ENCODE data around the gene DIDO1. TPM values are rescaled to one million over a fixed set of nuclear protein-coding genes. Genes with fewer than 3 reads are reported as not detected.
A peak's percentile ranks its signal among the peaks of the same experiment; 100 is the strongest.

DIDO1 gene
- total and polyA plus RNA-seq, 2 of the 4 experiments (the other 2 are of a cell fraction), result 21.8 to 28.1 TPM

DNA sequence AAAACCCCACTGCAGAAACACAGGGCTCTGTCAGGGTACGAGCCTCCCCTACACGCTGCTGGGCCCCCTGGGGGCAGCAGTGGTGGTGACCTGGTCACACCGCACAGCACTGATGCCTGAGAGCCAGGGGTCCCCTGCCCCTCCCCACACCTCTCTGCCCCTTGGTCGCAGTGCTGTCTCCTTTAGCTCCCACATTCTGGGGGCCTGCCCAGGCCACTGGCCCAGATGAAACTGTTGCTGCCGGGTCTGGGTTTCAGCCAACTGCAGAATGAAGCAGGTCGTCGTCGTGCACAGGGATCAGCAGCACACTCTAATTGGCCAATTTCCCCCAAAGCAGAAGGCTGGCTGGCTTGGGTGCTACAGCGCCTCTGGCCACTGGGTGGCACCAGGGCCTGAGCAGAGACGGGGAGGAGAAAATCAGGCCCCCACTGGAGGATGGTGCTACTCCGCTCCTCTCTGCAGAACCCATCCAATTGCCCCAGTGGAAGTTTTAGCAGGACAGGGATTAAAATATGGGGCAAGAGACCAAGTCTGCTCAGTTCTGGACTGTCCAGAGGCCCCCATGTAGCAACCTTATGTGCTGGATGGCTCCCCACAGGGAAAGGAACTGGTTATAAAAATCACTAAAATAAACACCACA, 26.1 kb downstream of the DIDO1 start:
- H2AK9ac ChIP-seq (replicated peaks; ENCODE audit: low read depth, low read length, poor library complexity), result no peak overlapping the region
- intact Hi-C loops (cut with micrococcal nuclease) (loop anchor here (1.0 to 2.0 kb wide), 4 partner anchors 25 to 109 kb away; no protein-coding TSS in a partner anchor), dilution Hi-C loops (cut with HindIII; ENCODE audit: low sequenced_read_pairs, unreplicated experiment) (no loop called here), in situ Hi-C loops (cut with MboI; ENCODE audit: low sequenced_read_pairs) (no loop called here)
- H2BK120ac ChIP-seq (ENCODE audit: low read depth, low read length), result no peak overlapping the region
- H3K9me3 ChIP-seq (ENCODE audit: control insufficient read depth, insufficient read depth, low read length), result no peaks in the 10 kb centered on the region
- H4K91ac ChIP-seq (ENCODE audit: insufficient read depth, low read depth, low read length), result no peak overlapping the region
- DNase-seq (peak; percentile 64), ATAC-seq (ENCODE audit: low read depth) (peak; percentile 90)
- H3K4ac ChIP-seq (ENCODE audit: low read depth, low read length), result no peak overlapping the region
- H3K4me1 ChIP-seq (ENCODE audit: control insufficient read depth, insufficient read depth, low read length), result peaks cover 26% of the 10 kb centered on the region
- ChIA-PET POLR2A (ENCODE audit: unreplicated experiment) (no interaction called here), CTCF (interaction anchor here (0.6 to 1.6 kb wide), 2 partner anchors 11 to 13 kb away, joined by 3 to 5 read pairs; no protein-coding TSS in a partner anchor)
- H3K56ac ChIP-seq (ENCODE audit: extremely low read depth, insufficient read depth, low read length), result no peak overlapping the region
- no peak overlapping the region for H2AK5ac ChIP-seq (ENCODE audit: low read depth, low read length)
- no peak overlapping the region for H3K14ac ChIP-seq (replicated peaks; ENCODE audit: low read depth, low read length)
- H2AFZ ChIP-seq (replicated peaks; ENCODE audit: low read length, poor library complexity), result peak overlapping the region; percentile 45
- H4K20me1 ChIP-seq (ENCODE audit: insufficient read depth, low read length), result peaks cover 38% of the 10 kb centered on the region
- no peak overlapping the region for H4K5ac ChIP-seq (ENCODE audit: low read depth, low read length)
- 0% methylated on average over 4 of the region's 11 CpGs; no CpG with 5 or more reads in 1 of the 2 experiments for WGBS, 2 experiments (ENCODE audit: extremely low coverage in 2 of 2, insufficient read length in 1 of 2)
- H3K18ac ChIP-seq (ENCODE audit: low read depth, low read length), result no peak overlapping the region
- no peak overlapping the region for H3K23ac ChIP-seq (ENCODE audit: low read depth, low read length)
- 0 out of 2 replicates have a peak overlapping the region, but pooled peaks have one; percentile 5 for H3K4me2 ChIP-seq (ENCODE audit: low read depth, low read length)
- no peak overlapping the region for H2BK15ac ChIP-seq (ENCODE audit: low read depth, low read length)
- H3K36me3 ChIP-seq (ENCODE audit: control insufficient read depth, insufficient read depth, low read length), result peaks cover 34% of the 10 kb centered on the region
- H3K27me3 ChIP-seq (ENCODE audit: control insufficient read depth, insufficient read depth, low read length), result no peaks in the 10 kb centered on the region
- peaks cover 8 to 69% of the 10 kb centered on the region in 2 experiments; a peak in 3 of 4 replicates for H3K79me1 ChIP-seq (ENCODE audit: low read depth in 1 of 2, low read length in 2 of 2)
- BruUV-seq (replicated peaks), result no TSS peak
- H4K8ac ChIP-seq (ENCODE audit: low read depth in 2 of 2, low read length in 2 of 2), result no peak overlapping the region
- no peak overlapping the region for H3K27ac ChIP-seq (ENCODE audit: insufficient read depth, low read length)
- no peak overlapping the region for H2BK5ac ChIP-seq (ENCODE audit: low read depth, low read length, poor library complexity, severe bottlenecking)
- no peak overlapping the region for H3K4me3 ChIP-seq (ENCODE audit: insufficient read depth, low read depth, low read length)
- no peak overlapping the region for H2BK20ac ChIP-seq (ENCODE audit: low read depth, low read length)
- H3K9ac ChIP-seq (ENCODE audit: low read depth, low read length), result no peak overlapping the region
- H3K9me1 ChIP-seq (ENCODE audit: insufficient read depth, low read length), result peaks cover 12% of the 10 kb centered on the region
- TF ChIP-seq MAZ (IDR thresholded peaks at IDR 0.05; ENCODE audit: borderline replicate concordance, low read depth, low read length), result peak; percentile 89; the same call in 1 of the 2 replicates
- 0 out of 2 replicates have a peak, but pooled peaks have one; percentile 22 for TF ChIP-seq POLR2A (IDR thresholded peaks at IDR 0.05; ENCODE audit: low read depth, low read length)
- TF ChIP-seq ELK1 (IDR thresholded peaks at IDR 0.05; ENCODE audit: borderline replicate concordance, low read depth, low read length), result no peak
- no peak for TF ChIP-seq MAFK (IDR thresholded peaks at IDR 0.05; ENCODE audit: low read depth, low read length)
- no peak for TF ChIP-seq NFE2L2 (IDR thresholded peaks at IDR 0.05; ENCODE audit: low read depth, low read length)
- no peak for TF ChIP-seq MXI1 (IDR thresholded peaks at IDR 0.05; ENCODE audit: borderline replicate concordance, low read depth, low read length)
- TF ChIP-seq RAD21 (IDR thresholded peaks at IDR 0.05; ENCODE audit: low read length), result peak; percentile 83
- TF ChIP-seq RFX5 (IDR thresholded peaks at IDR 0.05; ENCODE audit: low read depth, low read length), result no peak
- peak; percentile 89 for TF ChIP-seq CTCF (conservative IDR thresholded peaks at IDR 0.05; ENCODE audit: low read depth, low read length)
- no peak for TF ChIP-seq BHLHE40 (IDR thresholded peaks at IDR 0.05; ENCODE audit: low read depth, low read length)
- no peak for TF ChIP-seq CEBPB (IDR thresholded peaks at IDR 0.05; ENCODE audit: low read depth, low read length)
- no peak for TF ChIP-seq RCOR1 (IDR thresholded peaks at IDR 0.05; ENCODE audit: insufficient replicate concordance, low read length)
- no peak for TF ChIP-seq FOS (IDR thresholded peaks at IDR 0.05; ENCODE audit: low read depth, low read length)
- no peak for TF ChIP-seq CHD1 (IDR thresholded peaks at IDR 0.05; ENCODE audit: low read depth, low read length)
- peak; percentile 78 for TF ChIP-seq SMC3 (IDR thresholded peaks at IDR 0.05; ENCODE audit: low read depth, low read length)

Data from IMR-90 (cell line).